ENCODE measurements around the gene CORO6. TPM values are rescaled to one million over a fixed set of nuclear protein-coding genes. Genes with fewer than 3 reads are reported as not detected.

Gene CORO6
- total RNA-seq, 1 donor from 2014 or later, result 0.35 TPM

GRCh38 chr17:29592850-29593551, 29.7 kb downstream of the CORO6 start, which contains the start of gene ANKRD13B:
Gene ANKRD13B (plus strand): TSS chr17:29593132. CDS start chr17:29593622, 490 bp downstream.
- no peak for DNase-seq (ENCODE audit: low spot score)
- no peak for ATAC-seq

DNA sequence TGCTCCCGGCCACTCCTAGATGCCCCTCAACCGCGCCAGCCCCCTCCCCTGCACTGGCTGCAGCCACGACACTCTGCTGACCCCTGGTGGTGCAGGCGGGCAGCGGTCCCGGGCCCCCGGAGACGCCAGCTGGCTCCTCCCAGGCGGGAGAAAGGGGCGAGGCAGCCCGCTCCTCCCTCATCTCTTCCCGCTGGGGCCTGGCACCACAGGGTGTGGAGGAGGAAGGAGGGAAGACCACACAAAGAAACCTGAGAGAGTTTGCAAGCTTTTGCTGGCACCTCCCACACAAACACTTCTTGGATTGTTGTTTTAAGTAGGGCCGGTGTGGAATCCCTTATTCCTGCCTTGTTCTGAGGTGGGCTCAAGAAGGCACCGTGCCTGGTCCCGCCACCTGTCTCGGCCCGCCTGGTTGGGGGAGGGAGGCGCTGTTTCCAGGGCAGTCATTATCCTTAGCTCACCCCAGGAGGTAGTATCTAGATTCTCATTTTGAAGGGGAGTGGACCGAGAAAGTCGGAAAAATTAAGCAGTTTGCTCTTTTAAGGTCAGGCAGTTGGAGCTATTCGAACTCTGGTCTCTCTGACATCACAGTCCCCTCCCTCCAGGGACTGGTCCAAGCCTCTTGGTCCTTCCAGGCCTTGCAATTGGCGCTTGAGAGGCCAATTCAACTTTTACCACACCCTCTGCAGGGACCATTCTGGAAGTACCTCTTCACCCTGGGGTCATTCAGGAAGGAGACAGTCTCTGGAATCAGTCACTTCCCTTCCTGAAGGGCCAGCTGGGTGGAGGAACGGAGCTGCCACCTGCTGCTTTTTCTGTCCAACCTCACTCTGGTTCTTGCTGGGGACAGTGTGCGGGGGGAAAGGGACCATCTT, 30.7 kb downstream of the CORO6 start:
- peak; percentile 67 for ATAC-seq
- peak; percentile 80 for DNase-seq (ENCODE audit: low spot score)

DNA sequence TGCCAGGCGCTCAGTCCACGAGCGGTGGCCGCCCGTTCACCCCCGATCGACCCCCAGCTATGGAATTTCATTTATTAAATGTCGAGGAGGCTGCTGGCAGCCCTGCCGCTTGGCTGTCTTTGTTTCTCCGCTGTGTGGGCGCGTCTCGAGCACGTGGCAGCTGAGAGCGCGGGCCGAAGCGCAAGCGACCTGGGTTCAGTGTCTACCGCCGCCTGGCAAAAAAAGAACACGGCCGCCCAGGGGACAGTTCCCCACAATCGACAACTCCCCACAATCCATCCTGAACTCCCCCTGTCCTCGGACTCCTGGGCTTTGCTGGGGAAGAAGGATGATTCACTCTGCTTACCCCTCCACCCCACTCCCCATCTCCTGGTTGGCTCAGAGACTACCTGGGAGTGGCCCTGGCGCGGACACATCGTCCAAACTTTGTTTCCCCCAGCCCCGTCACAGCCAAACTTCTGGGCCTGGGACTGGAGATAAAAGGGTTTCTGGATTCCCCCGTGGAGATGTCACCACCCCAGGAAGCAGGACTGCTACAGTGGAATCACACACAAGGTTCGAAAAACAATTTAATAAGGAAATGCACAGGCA, 31.5 kb downstream of the CORO6 start:
- ATAC-seq, result peak; percentile 8
- no peak for DNase-seq (ENCODE audit: low spot score)

- ATAC-seq, result no peak
- no peak for DNase-seq (ENCODE audit: low spot score)
These were observed 32.1 kb downstream of the CORO6 start for GRCh38 chr17:29590411-29591145.

GRCh38 chr17:29589524-29590410, 32.9 kb downstream of the CORO6 start, which contains the start of gene GIT1:
Gene GIT1 (minus strand): TSS chr17:29589648. CDS start chr17:29589378, 270 bp downstream.
- DNase-seq (ENCODE audit: low spot score) (peak; percentile 88), ATAC-seq (peak; percentile 89)

DNA sequence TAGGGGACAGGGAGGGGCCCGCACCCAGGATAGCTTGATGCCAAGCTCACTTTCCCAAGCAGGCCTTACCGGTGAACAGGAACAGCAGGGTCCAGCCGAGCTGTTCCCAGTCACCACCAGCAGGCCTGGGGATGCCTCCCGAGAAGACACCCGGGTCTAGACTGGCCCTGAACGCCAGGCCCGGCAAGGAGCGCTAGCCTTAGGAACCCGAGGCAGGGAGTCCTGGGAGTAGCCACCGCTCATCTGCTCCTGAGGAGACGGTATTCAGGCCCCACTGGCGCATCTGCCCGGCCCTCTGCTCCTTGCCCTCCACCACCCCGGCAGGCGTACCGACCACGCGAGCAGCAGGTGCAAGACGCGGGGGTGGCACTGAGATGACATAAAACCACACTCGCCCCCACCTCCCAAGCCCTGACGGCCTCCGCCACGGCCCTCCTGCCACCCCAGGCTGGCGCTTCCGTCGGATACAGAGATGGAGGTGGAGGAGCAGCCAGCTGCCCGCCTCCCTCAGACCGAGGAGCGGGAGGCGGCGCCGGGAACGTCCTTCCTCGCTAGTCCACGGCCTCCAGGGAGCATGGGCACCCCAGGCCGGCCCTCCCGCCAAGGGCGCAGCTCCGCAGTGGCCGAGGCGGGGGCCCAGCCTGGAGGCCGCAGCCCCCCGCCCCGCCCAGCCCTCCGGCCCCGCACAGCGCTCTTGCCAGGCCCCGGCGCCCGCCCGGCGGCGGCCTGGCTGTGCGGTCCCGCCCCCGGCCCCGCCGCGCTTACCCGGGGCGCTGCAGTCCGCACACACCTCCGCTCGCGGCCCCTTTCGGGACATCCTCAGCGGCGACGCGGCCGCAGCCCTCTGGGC, 33.9 kb downstream of the CORO6 start:
- peak; percentile 60 for DNase-seq (ENCODE audit: low spot score)
- peak; percentile 3 for ATAC-seq

DNA sequence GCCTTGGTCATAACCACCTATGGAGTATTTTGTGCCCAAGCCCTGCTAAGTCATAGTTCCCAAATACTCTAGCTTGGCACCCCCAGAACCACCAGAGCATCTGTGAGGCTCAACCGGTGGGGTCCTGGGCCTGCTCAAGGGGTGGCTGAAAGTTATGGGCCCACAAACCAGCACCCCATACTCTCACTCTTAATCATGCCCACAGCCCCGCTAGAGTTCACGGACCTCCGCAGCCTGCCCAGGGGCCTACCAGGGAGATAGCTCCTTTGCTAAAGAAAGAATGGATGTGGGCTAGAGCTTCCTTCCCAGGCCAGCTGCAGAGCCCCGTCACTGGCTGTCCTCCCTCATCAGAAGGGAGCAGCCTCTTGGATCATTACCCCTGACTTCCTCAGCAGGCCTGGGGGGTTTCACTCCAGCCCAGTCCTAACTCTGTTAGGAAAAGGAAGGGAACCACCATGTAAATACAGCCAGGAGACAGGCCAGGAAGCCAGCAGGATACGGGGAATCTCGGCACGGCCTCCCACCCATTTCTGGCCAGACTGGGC, 34.6 kb downstream of the CORO6 start:
- ATAC-seq, result no peak
- DNase-seq (ENCODE audit: low spot score), result no peak

DNA sequence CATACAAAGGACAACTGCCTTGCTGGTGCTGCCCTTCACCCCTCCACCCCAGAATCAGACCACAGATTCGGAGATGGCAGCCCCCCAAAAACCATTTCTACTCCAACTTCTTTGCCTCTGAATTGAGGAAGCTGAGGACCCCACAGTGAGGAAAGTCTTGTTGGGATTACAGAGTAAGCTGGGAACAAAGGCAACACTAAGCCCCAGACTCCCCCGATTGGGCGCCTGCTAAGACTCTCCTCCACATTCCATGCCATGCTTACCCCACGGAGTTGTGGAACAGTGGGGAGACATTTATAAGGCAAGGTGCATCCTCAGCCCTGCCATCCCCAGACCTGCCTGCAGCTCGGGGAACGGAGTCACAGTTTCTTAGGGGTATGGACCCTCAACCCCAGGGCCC, 35.1 kb downstream of the CORO6 start:
- ATAC-seq, result no peak
- no peak for DNase-seq (ENCODE audit: low spot score)

- DNase-seq (ENCODE audit: low spot score), result no peak
- no peak for ATAC-seq
These were observed 35.8 kb downstream of the CORO6 start for GRCh38 chr17:29586676-29587469.

DNA sequence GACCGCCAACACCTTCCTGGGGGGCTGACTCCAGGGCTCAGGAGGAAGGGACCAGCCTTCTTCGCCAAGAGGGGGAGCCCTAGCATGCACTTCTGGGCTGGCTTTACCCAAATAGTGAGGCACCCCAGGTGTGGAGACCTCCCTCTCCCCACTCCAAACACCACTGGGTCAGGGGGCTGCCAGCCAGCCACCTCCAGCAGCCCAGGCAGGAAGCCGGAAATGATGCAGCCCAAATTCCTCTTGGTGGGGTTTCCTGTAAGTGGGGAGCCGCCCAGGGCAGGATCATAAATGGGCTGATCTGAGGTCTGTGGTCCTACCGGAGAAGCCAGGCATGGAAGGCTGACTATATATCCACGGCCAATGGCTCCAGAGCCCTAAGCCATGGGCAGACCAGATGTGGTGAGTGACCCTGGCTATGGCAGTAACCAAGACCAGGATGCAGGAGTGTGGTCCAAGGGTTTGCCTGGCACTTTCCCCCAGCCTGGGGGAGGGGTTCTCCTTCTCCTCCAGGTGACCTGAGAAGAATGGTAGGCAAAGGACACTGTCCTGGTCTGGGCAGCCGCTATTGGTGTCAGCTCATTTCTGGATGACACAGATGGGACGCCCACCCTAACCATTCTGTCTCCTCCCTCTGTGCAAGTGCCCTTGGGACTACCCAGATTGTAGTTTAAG, 37.5 kb downstream of the CORO6 start:
- DNase-seq (ENCODE audit: low spot score) (peak; percentile 45), ATAC-seq (no peak)

- DNase-seq (ENCODE audit: low spot score) (no peak), ATAC-seq (no peak)
These were observed 38.1 kb downstream of the CORO6 start for GRCh38 chr17:29584452-29585079.

DNA sequence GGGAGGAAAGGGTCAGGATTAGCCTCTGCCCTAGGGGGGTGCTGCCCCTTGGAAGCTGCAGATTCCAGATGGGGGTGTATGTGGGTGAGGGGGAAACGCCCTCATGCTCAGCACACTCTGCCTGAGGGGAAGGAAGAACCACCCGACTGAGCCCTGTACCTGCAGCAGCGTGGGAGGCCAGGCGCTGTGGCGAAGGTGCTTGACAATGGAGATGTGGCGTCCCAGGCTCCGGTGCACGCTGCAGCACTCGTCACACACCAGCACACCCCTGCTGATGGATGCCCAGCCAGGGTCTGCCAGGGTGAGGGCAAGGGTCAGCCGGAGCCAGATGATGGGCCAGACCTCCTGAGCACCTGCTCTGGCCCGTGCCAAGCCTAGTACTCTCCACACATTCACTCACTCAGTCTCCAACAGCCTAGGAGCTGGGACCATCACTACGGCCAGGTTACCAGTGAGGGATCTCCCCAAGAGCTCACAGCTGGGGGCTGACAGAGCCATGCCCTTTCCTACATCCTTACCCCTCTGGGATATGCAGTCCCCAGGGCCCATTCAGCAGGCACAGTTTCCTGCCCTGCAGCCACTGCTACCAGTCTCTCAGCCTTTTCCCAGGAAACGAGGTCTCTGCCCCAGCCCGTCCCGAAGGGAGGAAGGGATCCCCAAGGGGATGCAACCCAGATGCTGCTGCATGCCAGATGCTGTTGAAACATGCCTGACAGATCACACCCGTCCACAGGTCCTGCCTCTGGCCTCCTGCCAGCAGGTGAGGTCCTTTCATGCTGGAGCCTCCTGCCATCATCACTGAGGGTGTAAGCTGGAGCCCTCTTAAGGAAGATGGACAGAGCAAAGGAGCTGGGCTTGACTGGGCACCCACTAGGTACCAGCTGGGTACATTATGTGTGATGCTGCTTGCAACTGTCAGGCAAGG, 39.1 kb downstream of the CORO6 start:
- DNase-seq (ENCODE audit: low spot score) (no peak), ATAC-seq (no peak)

GRCh38 chr17:29582772-29583171, 39.9 kb downstream of the CORO6 start:
- ATAC-seq (no peak), DNase-seq (ENCODE audit: low spot score) (no peak)

- no peak for ATAC-seq
- no peak for DNase-seq (ENCODE audit: low spot score)
These were observed 40.4 kb downstream of the CORO6 start for GRCh38 chr17:29582254-29582765.

GRCh38 chr17:29581583-29582253, 41.0 kb downstream of the CORO6 start:
- ATAC-seq (no peak), DNase-seq (ENCODE audit: low spot score) (no peak)
